Activated T-helper 1 cell treated with anti-CD3 and anti-CD28 coated beads, Interleukin-12 subunit alpha, Interleukin-12 subunit beta, Interleukin-2, Interleukin-4 antibody, amounts not matched to agents 30 ng/mL and 10 ng/mL and 1 ng/mL, durations not matched to agents 14 hours and 24 hours and 36 hours (primary cell): Measurements from ENCODE around the gene WDSUB1. TPM values are rescaled to one million over a fixed set of nuclear protein-coding genes. Genes with fewer than 3 reads are reported as not detected.

Source experiments
- DNase-seq: peaks from one replicate; pipeline ENCODE4 v3.0.0; 2021; ENCODE audit warnings: low spot score
- H3K27ac Mint-ChIP-seq: one replicate; pipeline ENCODE4 v1.8.0; 2021; ENCODE audit warnings: mild to moderate bottlenecking, mixed read lengths
- H3K27me3 Mint-ChIP-seq: one replicate; pipeline ENCODE4 v1.8.0; 2022; ENCODE audit warnings: mild to moderate bottlenecking, moderate library complexity, mixed read lengths; ENCODE audit not compliant: insufficient read depth
- H3K36me3 Mint-ChIP-seq: one replicate; pipeline ENCODE4 v1.8.0; 2021; ENCODE audit warnings: low read depth, mixed read lengths
- H3K4me1 Mint-ChIP-seq: one replicate; pipeline ENCODE4 v1.8.0; 2021; ENCODE audit warnings: low read depth, mixed read lengths
- H3K4me3 Mint-ChIP-seq: one replicate; pipeline ENCODE4 v1.8.0; 2021; ENCODE audit warnings: mild to moderate bottlenecking, moderate library complexity, mixed read lengths
- H3K9me3 Mint-ChIP-seq: one replicate; pipeline ENCODE4 v1.8.0; 2021; ENCODE audit warnings: mixed read lengths
- intact Hi-C: fragments of 100-400 bp; cut with micrococcal nuclease; formaldehyde crosslinking; loops from one replicate; pipeline ENCODE4 v1.15.1; 2024
- total RNA-seq: library from RNA; stranded (reverse); gene quantifications from 2 replicates; pipeline ENCODE4 v1.2.3, GENCODE V29; 2022

Gene WDSUB1
- total RNA-seq, 1 donor from 2014 or later = 4.1 TPM

- peaks cover 1% of the 10 kb centered on the region for H3K36me3 Mint-ChIP-seq
- intact Hi-C loops = loop anchor here (1.0 to 10.0 kb wide), 5 partner anchors 228 to 830 kb away; partner anchors contain the start of genes BAZ2B, CCDC148, LY75 and MARCHF7
Observed at GRCh38 chr2:159286709-159287441, 372 bp upstream of the WDSUB1 start.

DNA sequence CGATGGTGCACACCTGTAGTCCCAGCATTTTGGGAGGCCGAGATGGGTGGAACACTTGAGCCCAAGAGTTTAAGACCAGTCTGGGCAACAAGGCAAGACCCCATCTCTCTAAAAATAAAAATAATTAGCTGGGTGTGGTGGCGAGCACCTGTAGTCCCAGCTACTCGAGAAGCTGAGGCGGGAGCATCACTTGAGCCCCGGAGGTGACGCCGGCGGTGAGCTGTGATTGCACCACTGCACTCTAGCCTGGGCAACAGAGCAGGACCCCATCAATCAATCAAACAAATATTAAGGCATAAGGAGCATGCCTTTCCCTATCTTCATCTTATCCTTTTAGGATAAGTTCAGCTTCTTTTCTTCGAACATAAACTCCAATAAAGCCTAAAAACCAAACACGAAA, 1.1 kb downstream of the WDSUB1 start:
- H3K4me1 Mint-ChIP-seq = peaks cover 21% of the 10 kb centered on the region
- H3K9me3 Mint-ChIP-seq = no peaks in the 10 kb centered on the region
- peak overlapping the region; percentile 85 for H3K4me3 Mint-ChIP-seq
- DNase-seq = no peak
- H3K27ac Mint-ChIP-seq = peak overlapping the region; percentile 71
- no peaks in the 10 kb centered on the region for H3K27me3 Mint-ChIP-seq
- H3K36me3 Mint-ChIP-seq = peaks cover 1% of the 10 kb centered on the region
- intact Hi-C loops = loop anchor here (5.0 to 10.0 kb wide), 4 partner anchors 229 to 828 kb away; partner anchors contain the start of genes BAZ2B, CCDC148, LY75 and PKP4

More at GRCh38 chr2:159286709-159287441, 372 bp upstream of the WDSUB1 start:
- DNase-seq = peak; percentile 95
- Mint-ChIP-seq H3K27ac (peak overlapping the region; percentile 76), H3K27me3 (no peaks in the 10 kb centered on the region), H3K9me3 (no peaks in the 10 kb centered on the region), H3K4me3 (peak overlapping the region; percentile 84), H3K4me1 (peaks cover 28% of the 10 kb centered on the region)

DNA sequence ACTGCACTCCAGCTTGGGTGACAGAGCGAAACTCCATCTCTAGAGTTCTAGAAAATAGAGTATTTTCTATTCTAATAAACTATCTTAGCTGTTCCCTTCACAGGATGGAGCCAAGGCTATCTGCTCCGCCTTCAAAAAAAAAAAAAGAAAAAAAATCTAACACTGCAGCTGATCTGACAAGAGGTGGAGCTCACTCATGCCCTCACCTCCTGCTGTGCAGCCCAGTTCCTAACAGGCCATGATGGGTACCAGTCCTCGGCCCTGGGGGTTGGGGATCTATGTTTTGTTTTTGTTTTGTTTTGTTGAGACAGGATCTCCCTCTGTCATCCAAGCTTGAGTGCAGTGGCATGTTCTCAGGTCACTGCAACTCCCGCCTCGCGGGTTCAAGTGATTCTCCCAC, 3.0 kb downstream of the WDSUB1 start:
- H3K27ac Mint-ChIP-seq = no peak overlapping the region
- H3K27me3 Mint-ChIP-seq = no peaks in the 10 kb centered on the region
- intact Hi-C loops = loop anchor here (10.0 kb wide), 2 partner anchors 231 to 621 kb away; partner anchors contain the start of gene LY75

DNA sequence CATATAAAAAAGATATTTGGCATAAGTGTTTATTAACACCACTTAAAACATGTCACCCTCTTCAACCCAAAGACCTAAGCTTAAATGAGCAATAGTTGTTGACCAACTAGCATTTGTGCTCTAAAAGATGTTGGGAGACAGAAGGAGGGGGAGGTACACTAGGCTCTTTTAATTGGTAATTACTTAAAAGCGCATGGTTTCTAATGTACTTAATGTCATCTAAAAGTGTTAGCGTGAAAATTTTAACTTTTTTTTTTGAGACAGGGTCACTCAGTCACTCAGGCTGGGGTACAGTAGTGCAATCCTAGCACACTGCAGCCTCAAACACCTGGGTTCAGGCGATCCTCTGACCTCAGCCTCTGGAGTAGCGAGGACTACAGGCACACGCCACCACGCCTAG, 5.5 kb downstream of the WDSUB1 start:
- intact Hi-C loops = loop anchor here (10.0 kb wide), 2 partner anchors 234 to 624 kb away; partner anchors contain the start of gene LY75
- no peak overlapping the region for H3K4me3 Mint-ChIP-seq

More for the DNA sequence above, 3.0 kb downstream of the WDSUB1 start:
- Mint-ChIP-seq H3K4me3 (no peak overlapping the region), H3K9me3 (no peaks in the 10 kb centered on the region), H3K4me1 (peaks cover 15% of the 10 kb centered on the region), H3K36me3 (peaks cover 1% of the 10 kb centered on the region)
- no peak for DNase-seq

DNA sequence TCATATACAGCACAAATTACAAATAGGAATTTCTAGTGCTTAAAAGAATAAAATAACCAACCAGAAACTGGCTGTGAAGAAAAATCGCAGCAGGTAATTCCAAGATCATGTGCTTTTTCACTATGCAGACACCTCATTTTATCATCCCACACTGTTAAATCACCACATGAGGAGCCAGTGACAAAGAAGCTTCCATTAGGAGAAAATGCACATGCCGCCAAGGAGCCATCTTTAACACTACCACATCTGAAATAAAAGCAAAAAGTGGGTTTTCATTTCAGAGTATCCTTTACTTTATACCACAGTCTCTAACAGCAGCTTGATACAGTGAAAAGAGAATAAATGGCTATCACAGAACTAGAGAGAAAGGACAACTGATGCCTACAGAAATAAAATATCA, 6.8 kb downstream of the WDSUB1 start:
- Mint-ChIP-seq H3K27me3 (no peaks in the 10 kb centered on the region), H3K9me3 (no peaks in the 10 kb centered on the region), H3K36me3 (peaks cover 6% of the 10 kb centered on the region), H3K4me3 (no peak overlapping the region), H3K27ac (no peak overlapping the region), H3K4me1 (peaks cover 7% of the 10 kb centered on the region)
- DNase-seq = no peak
- intact Hi-C loops = loop anchor here (10.0 kb wide), 2 partner anchors 235 to 625 kb away; partner anchors contain the start of gene LY75

More for the DNA sequence above, 5.5 kb downstream of the WDSUB1 start:
- H3K4me1 Mint-ChIP-seq = peaks cover 10% of the 10 kb centered on the region
- peaks cover 1% of the 10 kb centered on the region for H3K36me3 Mint-ChIP-seq
- no peaks in the 10 kb centered on the region for H3K27me3 Mint-ChIP-seq
- no peak overlapping the region for H3K27ac Mint-ChIP-seq
- H3K9me3 Mint-ChIP-seq = no peaks in the 10 kb centered on the region
- DNase-seq = no peak

- DNase-seq = no peak
- peaks cover 10% of the 10 kb centered on the region for H3K36me3 Mint-ChIP-seq
- no peaks in the 10 kb centered on the region for H3K27me3 Mint-ChIP-seq
- H3K9me3 Mint-ChIP-seq = no peaks in the 10 kb centered on the region
- intact Hi-C loops = no loop called here
- H3K27ac Mint-ChIP-seq = no peak overlapping the region
- no peak overlapping the region for H3K4me3 Mint-ChIP-seq
- H3K4me1 Mint-ChIP-seq = no peaks in the 10 kb centered on the region
Observed at GRCh38 chr2:159275111-159275510, 11.4 kb downstream of the WDSUB1 start.

DNA sequence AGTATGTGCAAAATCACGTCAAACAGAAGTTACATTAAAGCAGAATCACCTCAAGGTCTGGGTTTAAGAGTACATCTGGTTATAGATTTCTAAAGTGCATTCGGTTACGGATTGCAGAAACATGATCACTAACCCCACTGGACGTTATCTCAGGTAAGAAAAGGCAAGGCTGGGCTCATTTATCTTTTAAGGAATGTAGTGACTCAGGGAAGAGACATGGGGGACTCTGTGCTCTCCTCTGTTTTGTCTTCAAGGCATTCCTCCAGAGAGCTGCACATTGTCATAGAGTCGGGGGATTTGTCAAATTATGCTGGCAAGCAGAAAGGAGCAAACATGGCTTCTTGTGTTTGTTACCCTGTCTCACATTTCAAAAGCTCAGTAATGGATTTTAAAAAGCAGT, 14.3 kb downstream of the WDSUB1 start:
- intact Hi-C loops = no loop called here
- Mint-ChIP-seq H3K27me3 (no peaks in the 10 kb centered on the region), H3K4me3 (no peak overlapping the region), H3K4me1 (no peaks in the 10 kb centered on the region), H3K36me3 (peaks cover 12% of the 10 kb centered on the region), H3K9me3 (no peaks in the 10 kb centered on the region), H3K27ac (no peak overlapping the region)
- DNase-seq = no peak

GRCh38 chr2:159270744-159271379, 15.6 kb downstream of the WDSUB1 start:
- no peaks in the 10 kb centered on the region for H3K9me3 Mint-ChIP-seq
- no peak for DNase-seq
- no peak overlapping the region for H3K27ac Mint-ChIP-seq
- H3K36me3 Mint-ChIP-seq = peaks cover 12% of the 10 kb centered on the region
- intact Hi-C loops = no loop called here
- H3K4me3 Mint-ChIP-seq = no peak overlapping the region
- H3K4me1 Mint-ChIP-seq = no peaks in the 10 kb centered on the region
- H3K27me3 Mint-ChIP-seq = no peaks in the 10 kb centered on the region

GRCh38 chr2:159267921-159268320, 18.6 kb downstream of the WDSUB1 start:
- DNase-seq = no peak
- H3K36me3 Mint-ChIP-seq = peaks cover 5% of the 10 kb centered on the region
- H3K27me3 Mint-ChIP-seq = no peaks in the 10 kb centered on the region
- H3K4me3 Mint-ChIP-seq = no peak overlapping the region
- intact Hi-C loops = no loop called here
- no peaks in the 10 kb centered on the region for H3K9me3 Mint-ChIP-seq
- no peak overlapping the region for H3K27ac Mint-ChIP-seq
- no peaks in the 10 kb centered on the region for H3K4me1 Mint-ChIP-seq

GRCh38 chr2:159266554-159266953, 19.9 kb downstream of the WDSUB1 start:
- no peak overlapping the region for H3K4me3 Mint-ChIP-seq
- intact Hi-C loops = no loop called here
- H3K27me3 Mint-ChIP-seq = no peaks in the 10 kb centered on the region
- H3K4me1 Mint-ChIP-seq = no peaks in the 10 kb centered on the region
- H3K27ac Mint-ChIP-seq = no peak overlapping the region
- no peak for DNase-seq
- H3K9me3 Mint-ChIP-seq = no peaks in the 10 kb centered on the region
- H3K36me3 Mint-ChIP-seq = peaks cover 5% of the 10 kb centered on the region

DNA sequence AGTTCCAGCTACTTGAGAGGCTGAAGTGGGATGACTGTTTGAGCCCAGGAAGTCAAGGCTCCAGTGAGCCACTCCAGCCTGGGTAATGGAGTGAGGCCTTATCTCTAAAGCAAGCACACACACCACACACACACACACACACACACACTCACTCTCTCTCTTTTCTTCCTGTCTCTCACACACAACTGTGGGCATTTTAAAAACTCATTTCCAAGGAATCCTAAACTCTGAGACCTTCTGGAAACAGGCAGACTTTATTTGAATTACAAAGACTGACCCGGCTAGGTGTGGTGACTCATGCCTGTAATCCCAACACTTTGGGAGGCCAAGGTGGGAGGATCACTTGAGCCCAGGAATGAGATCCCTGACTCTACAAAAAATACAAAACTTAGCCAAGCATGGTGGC, 21.3 kb downstream of the WDSUB1 start:
- Mint-ChIP-seq H3K4me3 (no peak overlapping the region), H3K27ac (no peak overlapping the region), H3K9me3 (no peaks in the 10 kb centered on the region), H3K36me3 (peaks cover 3% of the 10 kb centered on the region), H3K4me1 (no peaks in the 10 kb centered on the region), H3K27me3 (no peaks in the 10 kb centered on the region)
- DNase-seq = no peak
- intact Hi-C loops = no loop called here

GRCh38 chr2:159262904-159263303, 23.6 kb downstream of the WDSUB1 start:
- no peaks in the 10 kb centered on the region for H3K27me3 Mint-ChIP-seq
- no peak overlapping the region for H3K4me3 Mint-ChIP-seq

DNA sequence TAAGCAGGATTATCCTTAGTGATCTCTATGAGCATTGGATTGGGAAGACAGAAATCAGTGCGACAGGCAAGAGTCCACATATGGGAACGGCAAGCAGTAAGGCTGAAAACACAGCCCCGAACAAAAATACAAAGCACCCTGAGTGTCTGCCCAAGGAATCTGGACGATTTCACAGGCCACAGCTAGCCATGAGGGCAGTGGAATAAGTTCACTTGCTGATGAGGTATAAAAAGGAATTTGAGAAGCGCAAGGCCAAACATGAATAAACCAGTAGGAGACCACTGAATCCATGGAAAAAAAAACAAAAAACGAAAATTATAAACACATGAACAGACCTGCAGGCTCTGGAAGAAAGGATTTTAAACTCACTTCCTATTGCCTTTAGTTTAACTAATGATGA, 24.3 kb downstream of the WDSUB1 start:
- no peak for DNase-seq
- intact Hi-C loops = no loop called here
- Mint-ChIP-seq H3K36me3 (no peaks in the 10 kb centered on the region), H3K9me3 (no peaks in the 10 kb centered on the region), H3K4me1 (no peaks in the 10 kb centered on the region), H3K27me3 (no peaks in the 10 kb centered on the region), H3K27ac (no peak overlapping the region), H3K4me3 (no peak overlapping the region)

More at GRCh38 chr2:159262904-159263303, 23.6 kb downstream of the WDSUB1 start:
- no peak for DNase-seq
- no peaks in the 10 kb centered on the region for H3K9me3 Mint-ChIP-seq
- intact Hi-C loops = no loop called here
- H3K27ac Mint-ChIP-seq = no peak overlapping the region
- H3K36me3 Mint-ChIP-seq = no peaks in the 10 kb centered on the region
- no peaks in the 10 kb centered on the region for H3K4me1 Mint-ChIP-seq
